Ectodermal cell (in vitro differentiated cells): Measurements from ENCODE around the gene GPC3.

Source experiments
- H3K27ac ChIP-seq: 2 replicates; pipeline ENCODE4 v1.7.0; 2013; ENCODE audit warnings: mild to moderate bottlenecking, low read depth, low read length; ENCODE audit not compliant: insufficient read depth, poor library complexity, severe bottlenecking
- H3K27me3 ChIP-seq: 2 replicates; pipeline ENCODE4 v1.7.0; 2013; ENCODE audit warnings: mild to moderate bottlenecking, low read length; ENCODE audit not compliant: insufficient read depth, control insufficient read depth, poor library complexity, severe bottlenecking
- H3K36me3 ChIP-seq: one replicate; pipeline ENCODE4 v1.7.0; 2013; ENCODE audit warnings: low read length; ENCODE audit not compliant: control insufficient read depth, insufficient read depth
- H3K4me1 ChIP-seq: one replicate; pipeline ENCODE4 v1.7.0; 2013; ENCODE audit warnings: low read length; ENCODE audit not compliant: control insufficient read depth, insufficient read depth
- H3K4me3 ChIP-seq: 2 replicates; pipeline ENCODE4 v1.7.0; 2013; ENCODE audit warnings: low read depth, low read length, control low read depth; ENCODE audit not compliant: insufficient read depth
- H3K9me3 ChIP-seq: 2 replicates; pipeline ENCODE4 v1.7.0; 2013; ENCODE audit warnings: mild to moderate bottlenecking, low read length, moderate library complexity; ENCODE audit not compliant: control insufficient read depth
- WGBS, 2 experiments: methylation state at CpG; one replicate each; pipeline ENCODE4 v1.1.7; 2013; ENCODE audit warnings: missing lambda C conversion rate in 2 of 2; 5-methylcytosine and 5-hydroxymethylcytosine counted together

The GPC3 gene

GRCh38 chrX:133610056-133610455 is 375.3 kb downstream of the GPC3 start:
- Histone ChIP-seq H3K4me3 (no peak overlapping the region), H3K9me3 (no peaks in the 10 kb centered on the region), H3K27me3 (no peaks in the 10 kb centered on the region), H3K4me1 (no peaks in the 10 kb centered on the region), H3K27ac (no peak overlapping the region), H3K36me3 (no peaks in the 10 kb centered on the region)
- WGBS, 2 experiments = 100% methylated on average over 1 of the region's 1 CpG

GRCh38 chrX:133609166-133609565 is 376.2 kb downstream of the GPC3 start:
- no peaks in the 10 kb centered on the region for H3K36me3 ChIP-seq
- no peaks in the 10 kb centered on the region for H3K9me3 ChIP-seq
- no peaks in the 10 kb centered on the region for H3K4me1 ChIP-seq
- H3K27ac ChIP-seq = no peak overlapping the region
- no peaks in the 10 kb centered on the region for H3K27me3 ChIP-seq
- WGBS, 2 experiments = 85 to 91% methylated on average over 2 to 4 of the region's 4 CpGs
- H3K4me3 ChIP-seq = no peak overlapping the region

GRCh38 chrX:133608406-133608805 is 377.0 kb downstream of the GPC3 start:
- Histone ChIP-seq H3K4me1 (no peaks in the 10 kb centered on the region), H3K27ac (no peak overlapping the region), H3K36me3 (no peaks in the 10 kb centered on the region), H3K9me3 (no peaks in the 10 kb centered on the region), H3K4me3 (no peak overlapping the region), H3K27me3 (no peaks in the 10 kb centered on the region)
- 95 to 100% methylated on average over 2 of the region's 2 CpGs for WGBS, 2 experiments

- H3K4me3 ChIP-seq = no peak overlapping the region
- no peaks in the 10 kb centered on the region for H3K9me3 ChIP-seq
- no peaks in the 10 kb centered on the region for H3K27me3 ChIP-seq
- H3K36me3 ChIP-seq = no peaks in the 10 kb centered on the region
- no peaks in the 10 kb centered on the region for H3K4me1 ChIP-seq
- 91 to 99% methylated on average over 5 of the region's 5 CpGs for WGBS, 2 experiments
- no peak overlapping the region for H3K27ac ChIP-seq
Observed at GRCh38 chrX:133607419-133608348, 377.7 kb downstream of the GPC3 start.

GRCh38 chrX:133606990-133607389 is 378.4 kb downstream of the GPC3 start:
- Histone ChIP-seq H3K4me3 (no peak overlapping the region), H3K27ac (no peak overlapping the region), H3K27me3 (no peaks in the 10 kb centered on the region), H3K36me3 (no peaks in the 10 kb centered on the region), H3K9me3 (no peaks in the 10 kb centered on the region), H3K4me1 (no peaks in the 10 kb centered on the region)
- 92 to 97% methylated on average over 1 of the region's 1 CpG for WGBS, 2 experiments

- H3K36me3 ChIP-seq = no peaks in the 10 kb centered on the region
- no peak overlapping the region for H3K27ac ChIP-seq
- no peaks in the 10 kb centered on the region for H3K4me1 ChIP-seq
- no peaks in the 10 kb centered on the region for H3K27me3 ChIP-seq
- H3K9me3 ChIP-seq = no peaks in the 10 kb centered on the region
- no peak overlapping the region for H3K4me3 ChIP-seq
- WGBS, 2 experiments = 91 to 98% methylated on average over 7 of the region's 7 CpGs
Observed at GRCh38 chrX:133604801-133605200, 380.6 kb downstream of the GPC3 start.

- Histone ChIP-seq H3K4me3 (no peak overlapping the region), H3K27me3 (no peaks in the 10 kb centered on the region), H3K4me1 (no peaks in the 10 kb centered on the region), H3K9me3 (no peaks in the 10 kb centered on the region), H3K36me3 (no peaks in the 10 kb centered on the region), H3K27ac (no peak overlapping the region)
- WGBS, 2 experiments = 68 to 86% methylated on average over 2 to 4 of the region's 4 CpGs
Observed at GRCh38 chrX:133602881-133603280, 382.5 kb downstream of the GPC3 start.

GRCh38 chrX:133601116-133601515 is 384.3 kb downstream of the GPC3 start:
- Histone ChIP-seq H3K4me3 (no peak overlapping the region), H3K4me1 (no peaks in the 10 kb centered on the region), H3K36me3 (no peaks in the 10 kb centered on the region), H3K27ac (no peak overlapping the region), H3K27me3 (no peaks in the 10 kb centered on the region), H3K9me3 (no peaks in the 10 kb centered on the region)
- 81% methylated on average over 2 of the region's 4 CpGs; no CpG with 5 or more reads in 1 of the 2 experiments for WGBS, 2 experiments

- Histone ChIP-seq H3K9me3 (no peaks in the 10 kb centered on the region), H3K36me3 (no peaks in the 10 kb centered on the region), H3K27me3 (no peaks in the 10 kb centered on the region), H3K27ac (no peak overlapping the region), H3K4me3 (no peak overlapping the region), H3K4me1 (no peaks in the 10 kb centered on the region)
- no CpG with 5 or more reads among the region's 1 CpG for WGBS, 2 experiments
Observed at GRCh38 chrX:133600536-133600935, 384.9 kb downstream of the GPC3 start.

- WGBS, 2 experiments = 100% methylated on average over 1 to 2 of the region's 2 CpGs
- no peaks in the 10 kb centered on the region for H3K4me1 ChIP-seq
Observed at GRCh38 chrX:133598601-133599335, 386.6 kb downstream of the GPC3 start.

More at GRCh38 chrX:133598601-133599335, 386.6 kb downstream of the GPC3 start:
- no peaks in the 10 kb centered on the region for H3K27me3 ChIP-seq
- H3K27ac ChIP-seq = no peak overlapping the region
- H3K4me3 ChIP-seq = no peak overlapping the region
- H3K36me3 ChIP-seq = no peaks in the 10 kb centered on the region
- H3K9me3 ChIP-seq = no peaks in the 10 kb centered on the region
